Activated CD8-positive, alpha-beta T cell treated with anti-CD3 and anti-CD28 coated beads for 36 hours (primary cell): ENCODE measurements around the gene SMARCB1. TPM values are rescaled to one million over a fixed set of nuclear protein-coding genes. Genes with fewer than 3 reads are reported as not detected.
"Not testable (repeated sequence)": the region's sequence is repeated elsewhere in the genome, so short reads cannot be mapped to it uniquely, and the experiment has no call there.

Source experiments
- ATAC-seq: fragments of 200-7000 bp; cut with Tn5 transposase; one replicate; pipeline ENCODE4 v1.10.0; 2021; ENCODE audit warnings: mild to moderate bottlenecking, moderate library complexity
- CTCF ChIA-PET: fragments of 350-600 bp; sonication (Branson Sonifier 250); formaldehyde crosslinking; loops from one replicate; lab custom pipeline; 2021; ENCODE audit warnings: antibody characterized with exemption; lab: Charles Lee
- POLR2A ChIA-PET: fragments of 350-600 bp; sonication (Branson Sonifier 250); formaldehyde crosslinking; loops from one replicate; lab custom pipeline; 2021; ENCODE audit warnings: antibody characterized with exemption; lab: Charles Lee
- DNase-seq: peaks from one replicate; pipeline ENCODE4 v3.0.0-alpha.2; 2020
- H3K27ac Mint-ChIP-seq: one replicate; pipeline ENCODE4 v1.8.0; 2021; ENCODE audit warnings: mild to moderate bottlenecking, mixed read lengths
- H3K27me3 Mint-ChIP-seq: one replicate; pipeline ENCODE4 v1.8.0; 2021; ENCODE audit warnings: mixed read lengths
- H3K36me3 Mint-ChIP-seq: one replicate; pipeline ENCODE4 v1.8.0; 2021; ENCODE audit warnings: low read depth, mixed read lengths
- H3K4me1 Mint-ChIP-seq: one replicate; pipeline ENCODE4 v1.8.0; 2021; ENCODE audit warnings: low read depth, mixed read lengths
- H3K4me3 Mint-ChIP-seq: one replicate; pipeline ENCODE4 v1.8.0; 2021; ENCODE audit warnings: mild to moderate bottlenecking, moderate library complexity, mixed read lengths
- H3K9me3 Mint-ChIP-seq: one replicate; pipeline ENCODE4 v1.8.0; 2021; ENCODE audit warnings: mixed read lengths
- intact Hi-C: fragments of 100-400 bp; cut with micrococcal nuclease; formaldehyde crosslinking; loops from one replicate; pipeline ENCODE4 v1.10.0; 2022
- total RNA-seq, 2 experiments: library from RNA; stranded (reverse); gene quantifications; one replicate each; pipeline ENCODE4 v1.2.3, GENCODE V29; 2021
- TF ChIP-seq, protein P1 (sequence below): fragments of 200-600 bp; IDR thresholded peaks from one replicate; pipeline ENCODE4 v1.8.0; 2022; ENCODE audit warnings: antibody characterized with exemption, mild to moderate bottlenecking

SMARCB1 gene
- total RNA-seq, 2 experiments from 2014 or later, result 82.8 to 86.3 TPM

- H3K27ac Mint-ChIP-seq, result peak overlapping the region; percentile 75
These were observed 71.7 kb downstream of the SMARCB1 start for GRCh38 chr22:23858484-23858815.

GRCh38 chr22:23859201-23859600, 72.4 kb downstream of the SMARCB1 start:
- TF ChIP-seq, protein P1, sequence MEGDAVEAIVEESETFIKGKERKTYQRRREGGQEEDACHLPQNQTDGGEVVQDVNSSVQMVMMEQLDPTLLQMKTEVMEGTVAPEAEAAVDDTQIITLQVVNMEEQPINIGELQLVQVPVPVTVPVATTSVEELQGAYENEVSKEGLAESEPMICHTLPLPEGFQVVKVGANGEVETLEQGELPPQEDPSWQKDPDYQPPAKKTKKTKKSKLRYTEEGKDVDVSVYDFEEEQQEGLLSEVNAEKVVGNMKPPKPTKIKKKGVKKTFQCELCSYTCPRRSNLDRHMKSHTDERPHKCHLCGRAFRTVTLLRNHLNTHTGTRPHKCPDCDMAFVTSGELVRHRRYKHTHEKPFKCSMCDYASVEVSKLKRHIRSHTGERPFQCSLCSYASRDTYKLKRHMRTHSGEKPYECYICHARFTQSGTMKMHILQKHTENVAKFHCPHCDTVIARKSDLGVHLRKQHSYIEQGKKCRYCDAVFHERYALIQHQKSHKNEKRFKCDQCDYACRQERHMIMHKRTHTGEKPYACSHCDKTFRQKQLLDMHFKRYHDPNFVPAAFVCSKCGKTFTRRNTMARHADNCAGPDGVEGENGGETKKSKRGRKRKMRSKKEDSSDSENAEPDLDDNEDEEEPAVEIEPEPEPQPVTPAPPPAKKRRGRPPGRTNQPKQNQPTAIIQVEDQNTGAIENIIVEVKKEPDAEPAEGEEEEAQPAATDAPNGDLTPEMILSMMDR, result no peak
- no peak for ATAC-seq
- H3K36me3 Mint-ChIP-seq, result peaks cover 2% of the 10 kb centered on the region

More at GRCh38 chr22:23858484-23858815, 71.7 kb downstream of the SMARCB1 start:
- TF ChIP-seq, protein P1, result no peak
- no peak for ATAC-seq
- Mint-ChIP-seq H3K4me3 (peak overlapping the region; percentile 90), H3K4me1 (peaks cover 11% of the 10 kb centered on the region), H3K27me3 (no peaks in the 10 kb centered on the region), H3K9me3 (no peaks in the 10 kb centered on the region), H3K36me3 (peaks cover 2% of the 10 kb centered on the region)
- ChIA-PET CTCF (interaction anchor here (0.9 to 3.4 kb wide), 9 partner anchors 9 to 317 kb away, joined by 3 to 49 read pairs (median 5); partner anchors contain the start of genes MIF and MMP11), POLR2A (interaction anchor here (0.6 to 1.3 kb wide), 6 partner anchors 9 to 606 kb away, joined by 3 to 5 read pairs (median 4); no protein-coding TSS in a partner anchor)
- DNase-seq, result no peak
- intact Hi-C loops, result no loop called here

DNA sequence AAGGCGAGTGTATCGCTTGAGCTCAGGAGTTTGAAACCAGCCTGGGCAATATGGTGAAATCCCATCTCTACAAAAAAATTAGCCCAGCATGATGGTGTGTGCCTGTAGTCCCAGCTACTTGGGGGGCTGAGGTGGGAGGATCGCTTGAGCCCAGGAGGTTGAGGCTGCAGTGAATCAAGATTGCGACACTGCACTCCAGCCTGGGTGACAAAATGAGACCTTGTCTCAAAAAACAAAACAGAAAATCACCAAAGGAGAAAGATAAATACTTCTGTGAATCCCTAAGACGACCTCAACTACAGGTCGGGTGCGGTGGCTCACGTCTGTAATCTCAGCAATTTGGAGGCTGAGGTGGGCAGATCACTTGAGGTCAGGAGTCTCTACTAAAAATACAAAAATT, 73.4 kb downstream of the SMARCB1 start:
- intact Hi-C loops, H3K36me3 Mint-ChIP-seq, H3K27ac Mint-ChIP-seq, DNase-seq, H3K9me3 Mint-ChIP-seq, ATAC-seq, H3K27me3 Mint-ChIP-seq, POLR2A ChIA-PET, H3K4me3 Mint-ChIP-seq: not testable (repeated sequence)
- H3K4me1 Mint-ChIP-seq, result peaks cover 11% of the 10 kb centered on the region
- CTCF ChIA-PET, result interaction anchor here (0.9 kb wide), 1 partner anchor 10 kb away, joined by 3 read pairs; no protein-coding TSS in a partner anchor

More at GRCh38 chr22:23859201-23859600, 72.4 kb downstream of the SMARCB1 start:
- POLR2A ChIA-PET, result interaction anchor here (0.9 to 1.3 kb wide), 4 partner anchors 9 to 78 kb away, joined by 3 to 5 read pairs (median 4); no protein-coding TSS in a partner anchor
- Mint-ChIP-seq H3K4me1 (peaks cover 11% of the 10 kb centered on the region), H3K27ac (no peak overlapping the region), H3K9me3 (no peaks in the 10 kb centered on the region), H3K27me3 (no peaks in the 10 kb centered on the region), H3K4me3 (peak overlapping the region; percentile 90)
- CTCF ChIA-PET, result interaction anchor here (0.9 to 3.4 kb wide), 6 partner anchors 9 to 318 kb away, joined by 3 to 49 read pairs (median 8); partner anchors contain the start of genes MIF and MMP11
- intact Hi-C loops, result no loop called here
- no peak for DNase-seq

GRCh38 chr22:23862103-23862502, 75.3 kb downstream of the SMARCB1 start:
- Mint-ChIP-seq H3K9me3 (no peaks in the 10 kb centered on the region), H3K4me3 (no peak overlapping the region), H3K36me3 (peaks cover 4% of the 10 kb centered on the region), H3K4me1 (peaks cover 9% of the 10 kb centered on the region), H3K27me3 (no peaks in the 10 kb centered on the region), H3K27ac (no peak overlapping the region)
- DNase-seq, result peak; percentile 69
- intact Hi-C loops, result no loop called here
- TF ChIP-seq, protein P1, result peak; percentile 67
- POLR2A ChIA-PET, result interaction anchor here (1.1 to 1.3 kb wide), 2 partner anchors 32 to 95 kb away, joined by 3 to 5 read pairs; partner anchors contain the start of genes CHCHD10 and MIF
- peak; percentile 31 for ATAC-seq
- CTCF ChIA-PET, result interaction anchor here (0.9 to 1.7 kb wide), 6 partner anchors 10 to 32 kb away, joined by 3 to 11 read pairs (median 3); partner anchors contain the start of gene MIF

GRCh38 chr22:23864499-23865154, 77.9 kb downstream of the SMARCB1 start:
- H3K9me3 Mint-ChIP-seq, H3K27me3 Mint-ChIP-seq, DNase-seq, H3K4me3 Mint-ChIP-seq, intact Hi-C loops, POLR2A ChIA-PET, H3K27ac Mint-ChIP-seq, H3K36me3 Mint-ChIP-seq, ATAC-seq, H3K4me1 Mint-ChIP-seq: not testable (repeated sequence)
- CTCF ChIA-PET, result interaction anchor here (2.1 kb wide), 1 partner anchor 30 kb away, joined by 6 read pairs; the partner anchor contains the start of gene MIF

- ChIA-PET POLR2A (no interaction called here), CTCF (interaction anchor here (1.6 to 3.0 kb wide), 2 partner anchors 19 to 25 kb away, joined by 5 to 13 read pairs; partner anchors contain the start of gene MIF)
- Mint-ChIP-seq H3K36me3 (peaks cover 8% of the 10 kb centered on the region), H3K4me3 (no peak overlapping the region), H3K27ac (no peak overlapping the region), H3K9me3 (no peaks in the 10 kb centered on the region), H3K27me3 (no peaks in the 10 kb centered on the region), H3K4me1 (no peaks in the 10 kb centered on the region)
- TF ChIP-seq, protein P1, result no peak
- intact Hi-C loops, result no loop called here
- ATAC-seq (no peak), DNase-seq (no peak)
These were observed 81.8 kb downstream of the SMARCB1 start for GRCh38 chr22:23868580-23868979.
